Right lung (tissue), 5 donors: ENCODE results near the gene DUSP10. TPM values are rescaled to one million over a fixed set of nuclear protein-coding genes. Genes with fewer than 3 reads are reported as not detected.

Experiments
- DNase-seq, 2 donors: peaks; one replicate each; pipeline ENCODE4 v3.0.0-alpha.2; 2013
- polyA plus RNA-seq, 5 donors: library from polyadenylated mRNA; unstranded; fragments of 120-200 nt; gene quantifications; one replicate each; pipeline versions ENCODE4 v1.2.1 to v1.2.3, GENCODE V29; 2013; ENCODE audit warnings: inconsistent platforms in 1 of 5, low replicate concordance in 1 of 5; ENCODE audit not compliant: insufficient read length in 5 of 5, insufficient read depth in 1 of 5

DUSP10 gene
- polyA plus RNA-seq, 5 donors: 4.4 to 6.7 (median 6.0) TPM

- no peak for DNase-seq
These were observed 7.7 kb downstream of the DUSP10 start for GRCh38 chr1:221734187-221734586.

- DNase-seq: no peak
These were observed 9.8 kb downstream of the DUSP10 start for GRCh38 chr1:221732052-221732451.

GRCh38 chr1:221729771-221730330 is 12.0 kb downstream of the DUSP10 start:
- DNase-seq: no peak

- DNase-seq: no peak
These were observed 13.8 kb downstream of the DUSP10 start for GRCh38 chr1:221728037-221728505.

GRCh38 chr1:221727146-221728036 is 14.5 kb downstream of the DUSP10 start:
- DNase-seq: no peak

- DNase-seq: no peak
These were observed 15.9 kb downstream of the DUSP10 start for GRCh38 chr1:221725735-221726672.

- DNase-seq: no peak
These were observed 16.8 kb downstream of the DUSP10 start for GRCh38 chr1:221724931-221725605.

- no peak for DNase-seq
These were observed 18.0 kb downstream of the DUSP10 start for GRCh38 chr1:221723848-221724236.

- no peak for DNase-seq
These were observed 18.7 kb downstream of the DUSP10 start for GRCh38 chr1:221723018-221723847.

- no peak for DNase-seq
These were observed 19.5 kb downstream of the DUSP10 start for GRCh38 chr1:221722254-221723017.

GRCh38 chr1:221720545-221720944 is 21.3 kb downstream of the DUSP10 start:
- no peak for DNase-seq

GRCh38 chr1:221719987-221720386 is 21.9 kb downstream of the DUSP10 start:
- no peak for DNase-seq

- no peak for DNase-seq
These were observed 22.7 kb downstream of the DUSP10 start for GRCh38 chr1:221719278-221719597.

GRCh38 chr1:221718381-221719277 is 23.3 kb downstream of the DUSP10 start:
- DNase-seq: peak in 1 of 2 donors; percentile 53

- no peak for DNase-seq
These were observed 24.4 kb downstream of the DUSP10 start for GRCh38 chr1:221717485-221717853.

GRCh38 chr1:221716713-221717484 is 25.0 kb downstream of the DUSP10 start:
- DNase-seq: no peak

GRCh38 chr1:221715321-221716169 is 26.3 kb downstream of the DUSP10 start:
- peak; percentile 75 to 82 for DNase-seq
